Ishikawa (cell line): ENCODE data around the gene NLN.

Source experiments
- CREB1 ChIP-seq: IDR thresholded peaks from 2 replicates; pipeline ENCODE4 v1.6.1; 2012; ENCODE audit warnings: low read depth
- EGR1 ChIP-seq: IDR thresholded peaks from 2 replicates; pipeline ENCODE4 v1.6.1; 2012
- EP300 ChIP-seq: IDR thresholded peaks from 2 replicates; pipeline ENCODE4 v1.6.1; 2012; ENCODE audit warnings: borderline replicate concordance
- FOXM1 ChIP-seq: IDR thresholded peaks from 2 replicates; pipeline ENCODE4 v1.6.1; 2012; ENCODE audit warnings: low read depth, borderline replicate concordance
- YY1 ChIP-seq: IDR thresholded peaks from 2 replicates; pipeline ENCODE4 v1.6.1; 2012; ENCODE audit warnings: low read depth
- TF ChIP-seq, protein P1 (sequence below): IDR thresholded peaks from 2 replicates; pipeline ENCODE4 v1.6.1; 2012
- TF ChIP-seq, protein P2 (sequence below): IDR thresholded peaks from 2 replicates; pipeline ENCODE4 v1.6.1; 2012; ENCODE audit warnings: low read depth, mild to moderate bottlenecking

GRCh38 chr5:65760504-65761275, 38.7 kb downstream of the NLN start:
- TF ChIP-seq, protein P1, sequence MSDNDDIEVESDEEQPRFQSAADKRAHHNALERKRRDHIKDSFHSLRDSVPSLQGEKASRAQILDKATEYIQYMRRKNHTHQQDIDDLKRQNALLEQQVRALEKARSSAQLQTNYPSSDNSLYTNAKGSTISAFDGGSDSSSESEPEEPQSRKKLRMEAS, result no peak
- TF ChIP-seq, protein P2, sequence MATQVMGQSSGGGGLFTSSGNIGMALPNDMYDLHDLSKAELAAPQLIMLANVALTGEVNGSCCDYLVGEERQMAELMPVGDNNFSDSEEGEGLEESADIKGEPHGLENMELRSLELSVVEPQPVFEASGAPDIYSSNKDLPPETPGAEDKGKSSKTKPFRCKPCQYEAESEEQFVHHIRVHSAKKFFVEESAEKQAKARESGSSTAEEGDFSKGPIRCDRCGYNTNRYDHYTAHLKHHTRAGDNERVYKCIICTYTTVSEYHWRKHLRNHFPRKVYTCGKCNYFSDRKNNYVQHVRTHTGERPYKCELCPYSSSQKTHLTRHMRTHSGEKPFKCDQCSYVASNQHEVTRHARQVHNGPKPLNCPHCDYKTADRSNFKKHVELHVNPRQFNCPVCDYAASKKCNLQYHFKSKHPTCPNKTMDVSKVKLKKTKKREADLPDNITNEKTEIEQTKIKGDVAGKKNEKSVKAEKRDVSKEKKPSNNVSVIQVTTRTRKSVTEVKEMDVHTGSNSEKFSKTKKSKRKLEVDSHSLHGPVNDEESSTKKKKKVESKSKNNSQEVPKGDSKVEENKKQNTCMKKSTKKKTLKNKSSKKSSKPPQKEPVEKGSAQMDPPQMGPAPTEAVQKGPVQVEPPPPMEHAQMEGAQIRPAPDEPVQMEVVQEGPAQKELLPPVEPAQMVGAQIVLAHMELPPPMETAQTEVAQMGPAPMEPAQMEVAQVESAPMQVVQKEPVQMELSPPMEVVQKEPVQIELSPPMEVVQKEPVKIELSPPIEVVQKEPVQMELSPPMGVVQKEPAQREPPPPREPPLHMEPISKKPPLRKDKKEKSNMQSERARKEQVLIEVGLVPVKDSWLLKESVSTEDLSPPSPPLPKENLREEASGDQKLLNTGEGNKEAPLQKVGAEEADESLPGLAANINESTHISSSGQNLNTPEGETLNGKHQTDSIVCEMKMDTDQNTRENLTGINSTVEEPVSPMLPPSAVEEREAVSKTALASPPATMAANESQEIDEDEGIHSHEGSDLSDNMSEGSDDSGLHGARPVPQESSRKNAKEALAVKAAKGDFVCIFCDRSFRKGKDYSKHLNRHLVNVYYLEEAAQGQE, result no peak
- TF ChIP-seq FOXM1 (no peak), EGR1 (no peak), YY1 (no peak), CREB1 (no peak), EP300 (no peak)
